LNCAP (cell line): ENCODE data around the gene RPS10.

ENCODE experiments used
- TF ChIP-seq, protein P1 (sequence below): fragments of 450-650 bp; IDR thresholded peaks from 2 replicates; pipeline ENCODE4 v1.5.1; 2017; ENCODE audit warnings: mild to moderate bottlenecking

RPS10 gene

DNA sequence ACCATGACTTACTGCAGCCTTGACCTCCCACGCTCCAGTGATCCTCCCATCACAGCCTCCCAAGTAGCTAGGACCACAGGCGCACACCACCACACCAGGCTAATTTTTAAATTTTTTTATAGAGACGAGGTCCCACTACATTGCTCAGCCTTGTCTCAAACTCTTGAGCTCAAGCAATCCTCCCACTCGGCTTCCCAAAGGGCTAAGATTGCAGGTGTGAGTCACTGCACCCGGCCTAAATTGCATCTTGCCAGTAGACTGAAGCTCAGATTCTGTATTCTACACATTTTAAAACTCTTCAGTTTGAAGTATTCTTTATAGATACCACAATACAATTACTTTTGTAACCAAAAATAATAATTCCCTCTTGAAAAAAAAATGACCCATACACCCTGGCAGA lies 44.8 kb downstream of the RPS10 start:
- TF ChIP-seq, protein P1, sequence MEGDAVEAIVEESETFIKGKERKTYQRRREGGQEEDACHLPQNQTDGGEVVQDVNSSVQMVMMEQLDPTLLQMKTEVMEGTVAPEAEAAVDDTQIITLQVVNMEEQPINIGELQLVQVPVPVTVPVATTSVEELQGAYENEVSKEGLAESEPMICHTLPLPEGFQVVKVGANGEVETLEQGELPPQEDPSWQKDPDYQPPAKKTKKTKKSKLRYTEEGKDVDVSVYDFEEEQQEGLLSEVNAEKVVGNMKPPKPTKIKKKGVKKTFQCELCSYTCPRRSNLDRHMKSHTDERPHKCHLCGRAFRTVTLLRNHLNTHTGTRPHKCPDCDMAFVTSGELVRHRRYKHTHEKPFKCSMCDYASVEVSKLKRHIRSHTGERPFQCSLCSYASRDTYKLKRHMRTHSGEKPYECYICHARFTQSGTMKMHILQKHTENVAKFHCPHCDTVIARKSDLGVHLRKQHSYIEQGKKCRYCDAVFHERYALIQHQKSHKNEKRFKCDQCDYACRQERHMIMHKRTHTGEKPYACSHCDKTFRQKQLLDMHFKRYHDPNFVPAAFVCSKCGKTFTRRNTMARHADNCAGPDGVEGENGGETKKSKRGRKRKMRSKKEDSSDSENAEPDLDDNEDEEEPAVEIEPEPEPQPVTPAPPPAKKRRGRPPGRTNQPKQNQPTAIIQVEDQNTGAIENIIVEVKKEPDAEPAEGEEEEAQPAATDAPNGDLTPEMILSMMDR, result no peak

DNA sequence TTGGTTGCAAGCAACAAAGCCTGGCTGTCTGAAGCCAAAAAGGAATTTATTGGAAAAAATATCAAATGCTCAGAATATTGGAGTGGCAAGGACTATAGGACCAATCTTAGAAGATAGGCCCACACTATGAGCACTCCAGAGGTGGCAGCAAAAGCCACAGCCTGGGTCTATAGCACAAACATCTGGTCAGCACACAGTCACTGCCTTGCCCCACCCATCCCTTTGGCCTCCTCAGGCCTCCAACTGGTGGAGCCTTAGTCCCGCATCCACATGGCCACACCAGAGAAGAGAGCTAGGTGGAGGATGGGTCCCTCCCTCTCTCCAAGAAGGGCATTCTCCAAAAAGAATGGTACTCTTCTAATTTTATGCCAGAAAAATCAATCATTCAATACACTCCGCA lies 47.4 kb downstream of the RPS10 start:
- TF ChIP-seq, protein P1, result no peak

DNA sequence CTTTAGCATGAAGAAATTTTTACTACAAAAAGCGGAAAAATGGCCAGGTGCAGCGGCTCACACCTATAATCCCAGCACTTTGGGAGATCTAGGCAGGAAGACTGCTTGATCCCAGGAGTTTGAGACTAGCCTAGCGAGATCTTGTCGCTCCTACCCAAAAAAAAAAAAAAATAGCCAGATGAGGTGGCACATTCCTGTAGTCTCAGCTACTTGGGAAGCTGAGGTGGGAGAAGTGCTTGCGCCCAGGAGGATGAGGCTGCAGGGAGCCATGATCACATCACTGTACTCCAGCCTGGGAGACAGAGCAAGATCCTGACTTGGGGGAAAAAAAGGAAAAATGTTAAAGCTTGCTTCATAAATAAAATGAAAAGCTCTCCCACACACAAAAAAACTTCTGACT lies 47.9 kb downstream of the RPS10 start:
- TF ChIP-seq, protein P1, result no peak

DNA sequence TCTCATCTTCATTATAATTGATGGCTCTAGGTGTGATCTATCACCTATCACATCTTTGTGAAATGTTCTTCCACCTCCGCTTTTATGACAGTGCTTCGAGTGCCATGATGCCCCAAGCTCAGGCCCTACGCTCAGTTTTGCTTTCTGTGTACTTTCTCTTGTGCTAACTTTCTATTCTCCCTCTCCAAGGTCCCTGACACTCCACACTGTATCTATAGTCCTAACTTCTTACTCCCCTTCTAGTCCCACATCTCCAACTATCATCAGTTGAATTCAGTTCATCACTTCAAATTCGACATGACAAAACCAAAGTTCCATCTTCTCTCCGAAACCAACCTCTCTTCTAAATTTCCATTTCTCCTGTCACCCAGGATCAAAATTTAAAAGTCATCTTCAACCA lies 50.0 kb downstream of the RPS10 start:
- TF ChIP-seq, protein P1, result no peak

DNA sequence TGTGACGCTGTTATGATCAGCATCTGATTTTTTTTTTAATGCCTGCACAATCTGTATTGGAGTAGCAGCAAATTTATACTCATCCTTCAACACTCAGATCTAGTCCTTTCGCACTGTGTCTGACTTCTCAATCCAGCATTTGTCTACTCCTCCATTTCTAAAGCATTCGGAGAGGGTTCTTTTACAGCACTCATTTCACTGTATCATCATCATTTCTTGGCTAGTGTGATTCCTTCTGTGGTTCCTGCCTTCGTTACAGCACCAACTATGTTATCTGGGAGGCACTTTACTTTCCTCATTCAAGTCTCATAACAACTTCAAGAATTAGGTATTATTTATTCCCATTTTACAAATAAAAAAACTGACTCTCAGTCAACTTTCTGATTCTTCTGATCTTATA lies 51.4 kb downstream of the RPS10 start:
- TF ChIP-seq, protein P1, result no peak

DNA sequence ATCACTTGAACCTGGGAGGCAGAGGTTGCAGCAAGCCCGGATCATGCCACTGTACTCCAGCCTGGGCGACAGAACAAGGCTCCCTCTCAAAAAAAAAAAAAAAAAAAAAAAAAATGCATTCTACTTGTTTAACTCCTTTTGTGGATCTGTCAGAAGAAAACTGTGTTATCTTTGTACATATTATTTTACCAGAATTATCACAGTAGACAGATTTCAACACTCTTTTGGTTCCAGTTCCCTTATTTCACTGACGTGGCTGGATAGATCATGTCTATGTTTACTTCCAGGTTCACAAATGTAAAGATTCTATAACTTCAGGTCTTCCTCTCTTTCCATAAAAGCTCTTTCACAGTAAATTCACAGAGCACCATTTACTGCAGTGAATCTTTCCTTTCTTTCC lies 51.8 kb downstream of the RPS10 start:
- TF ChIP-seq, protein P1, result no peak

DNA sequence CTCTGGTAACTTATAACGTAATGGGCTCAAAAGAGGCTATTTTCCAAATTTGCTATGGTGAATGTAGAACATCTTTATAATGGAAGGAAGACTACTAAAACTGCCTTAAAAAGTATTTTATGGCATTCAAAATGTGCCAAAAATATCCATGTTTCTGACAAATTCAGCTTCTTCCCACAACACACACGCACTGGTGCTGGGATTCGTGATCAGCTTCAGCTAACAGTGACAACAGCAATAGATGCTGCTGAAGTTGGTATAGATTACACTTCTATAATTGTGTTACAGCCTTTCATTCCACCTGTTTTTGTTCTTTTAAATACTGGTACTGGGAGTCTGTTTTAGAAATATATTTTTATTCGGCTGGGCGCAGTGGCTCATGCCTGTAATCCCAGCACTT lies 52.4 kb downstream of the RPS10 start:
- TF ChIP-seq, protein P1, result no peak

DNA sequence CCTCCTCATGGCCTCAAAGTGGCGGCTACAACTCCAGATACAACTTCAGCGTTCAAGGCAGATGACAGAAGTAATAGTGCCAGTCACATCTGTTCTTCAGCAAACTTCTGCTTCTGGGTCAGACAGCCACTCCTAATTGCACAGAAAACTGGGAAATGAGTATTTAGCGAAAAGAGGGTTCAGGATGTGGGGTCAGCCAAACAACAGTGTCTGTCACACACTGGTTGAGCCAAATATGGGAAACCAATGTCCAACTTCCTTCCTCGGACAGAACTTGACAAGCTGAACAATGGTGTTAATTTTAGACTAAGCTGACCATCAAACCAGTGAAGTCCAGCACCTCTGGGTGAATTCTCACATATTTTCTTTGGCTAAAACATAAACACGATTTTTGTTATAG lies 55.5 kb downstream of the RPS10 start:
- TF ChIP-seq, protein P1, result no peak
